T-helper 22 cell (primary cell): ENCODE data around the gene GUCY2C.
"Not testable (repeated sequence)": the region's sequence is repeated elsewhere in the genome, so short reads cannot be mapped to it uniquely, and the experiment has no call there.

Source experiments
- DNase-seq: peaks from one replicate; pipeline ENCODE4 v3.0.0-alpha.2; 2020; ENCODE audit warnings: low read depth

GUCY2C gene

GRCh38 chr12:14696265-14696741 is at the start of gene GUCY2C:
GUCY2C (minus strand) TSS chr12:14696599; CDS start chr12:14696448, 151 bp downstream.
- DNase-seq, result no peak

DNA sequence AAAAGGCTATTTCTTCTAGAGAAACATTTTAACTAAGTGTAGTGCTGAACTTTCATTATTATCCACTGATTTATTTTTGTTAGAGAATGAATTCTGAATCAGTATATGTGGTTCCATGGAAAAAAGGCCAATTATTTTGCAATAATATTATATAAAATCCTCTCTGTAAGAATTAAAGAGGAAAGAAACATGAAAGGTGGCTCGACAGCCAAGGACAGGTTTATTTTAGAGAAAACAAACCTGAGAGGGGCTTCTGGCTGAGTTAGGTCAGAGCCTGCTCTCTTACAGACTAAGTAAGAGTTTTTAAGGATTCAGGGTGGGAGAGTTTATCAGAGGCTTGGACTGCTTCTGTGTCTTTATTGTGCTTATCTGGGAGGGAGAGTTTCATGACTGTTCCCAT is 46.7 kb upstream of the GUCY2C start:
- DNase-seq, result no peak

GRCh38 chr12:14741942-14742341 is 45.5 kb upstream of the GUCY2C start:
- DNase-seq, result no peak

DNA sequence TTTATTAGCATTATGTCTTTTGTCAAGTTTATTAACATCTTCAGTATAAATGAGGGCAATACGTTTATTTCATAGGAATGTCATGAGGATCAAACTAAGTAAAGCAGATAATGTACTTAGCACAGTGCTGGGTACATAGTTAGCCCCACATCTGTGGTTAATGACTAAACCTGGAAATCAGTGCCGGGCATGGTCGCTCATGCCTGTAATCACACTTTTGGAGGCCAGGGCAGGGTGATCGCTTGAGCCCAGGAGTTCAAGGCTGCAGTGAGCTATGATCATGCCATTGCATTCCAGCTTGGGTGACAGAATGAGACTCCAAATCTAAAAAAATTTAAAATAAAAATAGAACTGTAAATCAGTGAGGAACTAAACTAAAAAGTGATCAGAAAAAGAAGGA is 44.8 kb upstream of the GUCY2C start:
- DNase-seq, result no peak

GRCh38 chr12:14736441-14736840 is 40.0 kb upstream of the GUCY2C start:
- DNase-seq, result not testable (repeated sequence)

GRCh38 chr12:14731821-14732220 is 35.4 kb upstream of the GUCY2C start:
- DNase-seq, result no peak

- DNase-seq, result no peak
Measured at GRCh38 chr12:14729586-14729985, 33.2 kb upstream of the GUCY2C start.

GRCh38 chr12:14723763-14724162 is 27.4 kb upstream of the GUCY2C start:
- DNase-seq, result peak; percentile 14

- DNase-seq, result no peak
Measured at GRCh38 chr12:14716848-14717444, 20.5 kb upstream of the GUCY2C start.

DNA sequence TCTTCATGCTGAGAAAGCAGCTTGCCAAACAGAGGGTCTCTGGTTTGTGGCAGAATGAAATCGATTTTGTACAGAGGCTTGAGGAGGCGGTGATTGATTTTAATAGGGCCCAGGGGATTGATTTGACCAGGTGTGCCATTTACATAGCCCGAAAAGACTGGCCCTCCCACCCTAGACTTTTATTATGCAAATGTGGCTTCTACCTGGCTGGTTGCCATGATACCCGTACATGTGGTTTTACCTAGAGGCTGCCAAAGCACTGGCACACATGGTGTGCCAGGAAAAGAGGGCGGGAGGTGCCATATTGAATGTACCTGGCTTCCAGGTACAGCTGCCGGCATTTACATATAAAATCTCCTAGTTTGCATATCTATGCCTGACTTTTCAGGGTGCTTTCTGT is 18.0 kb upstream of the GUCY2C start:
- no peak for DNase-seq

GRCh38 chr12:14710632-14711320 is 14.4 kb upstream of the GUCY2C start:
- DNase-seq, result no peak

DNA sequence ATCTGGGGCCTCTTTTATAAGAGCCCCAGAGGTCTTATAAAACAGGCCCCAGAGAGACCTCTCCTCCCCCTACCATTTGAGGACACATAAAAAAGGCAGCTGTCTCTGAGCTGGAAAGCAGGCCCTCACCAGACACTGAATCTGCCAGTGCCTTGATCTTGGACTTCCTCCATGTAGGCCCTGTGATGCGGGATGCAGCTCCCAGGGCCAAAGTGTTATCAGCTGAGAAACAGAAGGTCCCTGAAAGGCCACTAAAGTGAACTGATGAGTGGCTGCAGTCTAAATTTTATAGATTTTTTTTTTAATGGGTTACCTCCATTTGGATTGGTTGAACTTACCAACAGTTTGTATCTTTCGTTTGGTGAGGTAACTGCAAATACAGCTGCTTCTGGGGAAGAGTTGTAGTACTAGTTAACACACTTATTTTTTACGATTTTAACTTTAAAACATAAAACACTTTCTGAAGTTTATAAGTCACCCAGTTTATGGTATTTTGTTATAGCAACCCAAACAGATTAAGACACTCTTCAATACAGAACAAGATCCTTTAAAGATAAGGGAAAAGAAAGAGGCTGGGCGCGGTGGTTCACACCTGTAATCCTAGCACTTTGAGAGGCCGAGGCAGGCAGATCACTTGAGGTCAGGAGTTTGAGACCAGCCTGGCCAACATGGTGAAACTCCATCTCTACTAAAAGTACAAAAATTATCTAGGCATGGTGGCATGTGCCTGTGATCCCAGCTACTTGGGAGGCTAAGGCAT is 5.6 kb upstream of the GUCY2C start:
- DNase-seq, result no peak

GRCh38 chr12:14700935-14701334 is 4.5 kb upstream of the GUCY2C start:
- DNase-seq, result no peak

- DNase-seq, result no peak
Measured at GRCh38 chr12:14699923-14700322, 3.5 kb upstream of the GUCY2C start.

GRCh38 chr12:14698555-14698954 is 2.2 kb upstream of the GUCY2C start:
- no peak for DNase-seq

DNA sequence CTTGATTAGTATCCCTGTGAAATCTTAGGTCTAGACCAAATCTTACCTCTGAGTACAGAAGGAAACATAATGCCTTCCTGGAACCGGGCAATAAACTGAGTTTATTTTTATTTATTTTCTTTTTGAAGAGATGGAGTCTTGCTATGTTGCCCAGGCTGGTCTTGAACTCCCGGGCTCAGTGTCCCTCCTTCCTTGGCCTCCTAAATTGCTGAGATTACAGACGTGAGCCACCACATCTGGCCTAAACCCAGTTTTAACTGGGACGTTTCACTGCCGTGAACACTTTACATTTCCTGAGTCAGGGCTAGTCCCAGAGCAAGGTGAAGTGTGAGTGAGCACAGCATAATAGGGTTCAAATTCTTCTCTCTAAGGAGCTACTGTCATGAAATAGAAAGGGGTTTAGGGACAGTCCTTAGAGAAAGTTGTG is 671 bp downstream of the GUCY2C start:
- no peak for DNase-seq

- no peak for DNase-seq
Measured at GRCh38 chr12:14694970-14695369, 1.4 kb downstream of the GUCY2C start.

DNA sequence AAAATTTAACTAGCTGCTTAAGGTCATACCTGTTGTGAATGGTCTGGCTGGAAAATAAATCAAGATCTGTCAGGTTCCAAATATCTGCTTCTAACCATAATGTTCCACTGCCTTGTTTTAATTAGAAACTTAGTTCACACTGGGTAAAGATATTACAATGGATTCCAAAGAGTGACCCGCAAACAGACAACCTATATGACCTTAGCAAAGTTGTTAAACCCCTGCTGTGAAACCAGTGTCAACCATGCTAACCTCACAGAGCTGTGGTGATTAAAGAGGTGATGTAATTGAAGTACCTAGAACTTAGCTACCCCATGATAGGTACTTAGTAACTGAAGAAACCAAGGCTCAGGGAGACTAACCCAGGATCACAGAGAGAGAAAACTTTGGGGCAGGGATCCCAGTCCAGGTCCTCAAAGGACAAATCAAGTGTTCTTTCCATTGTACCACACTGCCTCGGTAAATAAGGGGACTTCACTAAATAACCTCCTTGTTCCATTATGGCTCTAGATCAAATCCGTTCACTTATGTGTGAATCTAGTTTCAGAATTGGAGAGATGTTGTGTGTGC is 2.2 kb downstream of the GUCY2C start:
- no peak for DNase-seq

- no peak for DNase-seq
Measured at GRCh38 chr12:14693116-14693515, 3.3 kb downstream of the GUCY2C start.

- no peak for DNase-seq
Measured at GRCh38 chr12:14691560-14691959, 4.8 kb downstream of the GUCY2C start.

- no peak for DNase-seq
Measured at GRCh38 chr12:14689996-14690395, 6.4 kb downstream of the GUCY2C start.

DNA sequence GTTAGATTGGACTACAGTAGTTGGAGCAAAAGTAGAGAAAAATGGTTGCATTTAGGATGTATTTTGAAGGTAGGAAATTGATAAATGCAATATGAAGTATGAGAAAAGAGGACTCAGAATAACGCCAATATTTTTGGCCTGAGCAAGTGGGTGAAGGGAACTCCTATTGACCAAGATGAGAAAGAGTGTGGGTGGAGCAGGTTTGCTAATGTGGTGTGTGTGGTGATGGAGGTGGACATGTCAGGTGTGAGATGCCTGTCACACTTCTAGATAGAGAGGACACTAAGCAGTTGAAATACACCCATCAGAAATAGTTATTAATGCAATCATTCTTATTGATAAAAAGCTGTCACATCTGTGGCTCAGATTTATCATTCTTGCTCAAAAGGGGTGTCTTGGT is 7.3 kb downstream of the GUCY2C start:
- no peak for DNase-seq

- not testable (repeated sequence) for DNase-seq
Measured at GRCh38 chr12:14682231-14682630, 14.2 kb downstream of the GUCY2C start.
